PC-9 (cell line): ENCODE data around the gene CASR. TPM values are rescaled to one million over a fixed set of nuclear protein-coding genes. Genes with fewer than 3 reads are reported as not detected.

Experiments
- BruUV-seq: library from RNA; stranded (reverse); fragments of 400-500 nt; replicated peaks from 2 replicates; lab custom pipeline; 2021; lab: Mats Ljungman, UMichigan
- CTCF ChIA-PET: fragments of 300-600 bp; sonication (Branson Sonifier 250); formaldehyde crosslinking; loops from one replicate; lab custom pipeline; 2022; ENCODE audit warnings: antibody characterized with exemption; lab: Charles Lee
- POLR2A ChIA-PET: fragments of 300-600 bp; sonication (Branson Sonifier 250); formaldehyde crosslinking; loops from one replicate; lab custom pipeline; 2022; ENCODE audit warnings: antibody characterized with exemption; ENCODE audit not compliant: unreplicated experiment; lab: Charles Lee
- DNase-seq, 2 experiments: peaks; one replicate each; pipeline versions ENCODE4 v3.0.0 to v3.0.0-alpha.2; 2015 to 2022; ENCODE audit warnings: mixed read lengths in 1 of 2
- H2AFZ ChIP-seq: fragments of 200-600 bp; sonication (generic); 2 replicates; pipeline ENCODE4 v1.8.1; 2017; ENCODE audit warnings: antibody characterized with exemption
- H3F3A ChIP-seq: fragments of 200-600 bp; sonication (generic); 2 replicates; pipeline ENCODE4 v1.8.1; 2017; ENCODE audit warnings: antibody characterized with exemption, mild to moderate bottlenecking, low read depth; ENCODE audit not compliant: insufficient read depth
- H3K27ac ChIP-seq: fragments of 200-600 bp; sonication (generic); 2 replicates; pipeline ENCODE4 v1.6.1; 2016; ENCODE audit warnings: mixed run types
- H3K27me3 ChIP-seq: fragments of 200-600 bp; sonication (generic); 2 replicates; pipeline ENCODE4 v1.6.1; 2016; ENCODE audit warnings: low read depth, mixed run types; ENCODE audit not compliant: insufficient read depth
- H3K36me3 ChIP-seq: fragments of 200-600 bp; sonication (generic); 2 replicates; pipeline ENCODE4 v1.6.1; 2016; ENCODE audit warnings: low read depth, mixed run types
- H3K4me1 ChIP-seq: fragments of 200-600 bp; sonication (generic); replicated peaks from 2 replicates; pipeline ENCODE4 v1.6.1; 2016; ENCODE audit warnings: mixed run types; ENCODE audit not compliant: insufficient read depth
- H3K4me2 ChIP-seq: fragments of 200-600 bp; sonication (generic); 2 replicates; pipeline ENCODE4 v1.6.1; 2017; ENCODE audit warnings: mixed run types
- H3K4me3 ChIP-seq: fragments of 200-600 bp; sonication (generic); 2 replicates; pipeline ENCODE4 v1.6.1; 2016; ENCODE audit warnings: mixed run types
- H3K79me2 ChIP-seq: fragments of 200-600 bp; sonication (generic); 2 replicates; pipeline ENCODE4 v1.6.1; 2017; ENCODE audit warnings: low read depth, mixed run types
- H3K9me2 ChIP-seq: fragments of 200-600 bp; sonication (generic); 2 replicates; pipeline ENCODE4 v1.8.1; 2017; ENCODE audit warnings: mild to moderate bottlenecking; ENCODE audit not compliant: insufficient read depth
- H3K9me3 ChIP-seq: fragments of 200-600 bp; sonication (generic); 2 replicates; pipeline ENCODE4 v1.8.1; 2016; ENCODE audit warnings: low read depth; ENCODE audit not compliant: insufficient read depth
- H4K20me1 ChIP-seq: fragments of 200-600 bp; sonication (generic); 2 replicates; pipeline ENCODE4 v1.8.1; 2017; ENCODE audit not compliant: insufficient read depth
- EZH2 ChIP-seq: fragments of 200-600 bp; sonication (generic); IDR thresholded peaks from 2 replicates; pipeline ENCODE4 v1.8.0; 2017; ENCODE audit warnings: antibody characterized with exemption, low read depth
- intact Hi-C: fragments of 100-400 bp; cut with micrococcal nuclease; formaldehyde crosslinking; loops from one replicate; pipeline ENCODE4 v1.10.0; 2022; ENCODE audit not compliant: unreplicated experiment
- total RNA-seq: library from RNA; stranded (reverse); gene quantifications from 2 replicates; pipeline ENCODE4 v1.2.3, GENCODE V29; 2021
- TF ChIP-seq, protein P1 (sequence below): fragments of 200-600 bp; sonication (generic); conservative IDR thresholded peaks from 2 replicates; pipeline ENCODE4 v1.6.1; 2017; ENCODE audit warnings: mixed run types, antibody characterized with exemption, mild to moderate bottlenecking, moderate library complexity

The CASR gene
- total RNA-seq, 1 experiment from 2014 or later = not detected

DNA sequence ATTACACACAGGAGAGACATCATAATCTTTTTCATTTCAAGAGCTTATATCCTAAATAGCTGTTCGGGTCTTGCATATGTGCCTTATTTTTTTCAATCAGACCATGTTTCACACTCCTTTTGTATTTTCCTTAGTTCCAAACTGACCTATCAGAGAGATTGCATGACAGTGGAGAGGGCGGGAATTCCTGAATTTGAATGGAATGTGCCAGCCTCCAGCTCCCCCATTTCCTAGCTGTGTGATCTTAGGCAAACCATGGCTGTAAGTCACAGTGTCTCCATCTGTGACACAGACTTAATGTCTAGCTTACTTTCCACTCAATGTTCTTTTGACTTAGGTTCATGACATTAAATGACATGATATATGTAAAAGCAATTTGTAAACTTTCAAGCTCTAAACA, 79.6 kb downstream of the CASR start:
- peaks cover 3% of the 10 kb centered on the region; the same call in 1 of the 2 replicates for H3K9me2 ChIP-seq
- H4K20me1 ChIP-seq = no peaks in the 10 kb centered on the region
- H3K9me3 ChIP-seq = no peaks in the 10 kb centered on the region
- no peak overlapping the region for H3K27ac ChIP-seq
- no peaks in the 10 kb centered on the region for H3K79me2 ChIP-seq
- no peak overlapping the region for H2AFZ ChIP-seq
- ChIA-PET CTCF (no interaction called here), POLR2A (no interaction called here)
- no peaks in the 10 kb centered on the region for H3F3A ChIP-seq
- no peaks in the 10 kb centered on the region for H3K4me1 ChIP-seq
- BruUV-seq = no TSS peak
- TF ChIP-seq, protein P1, sequence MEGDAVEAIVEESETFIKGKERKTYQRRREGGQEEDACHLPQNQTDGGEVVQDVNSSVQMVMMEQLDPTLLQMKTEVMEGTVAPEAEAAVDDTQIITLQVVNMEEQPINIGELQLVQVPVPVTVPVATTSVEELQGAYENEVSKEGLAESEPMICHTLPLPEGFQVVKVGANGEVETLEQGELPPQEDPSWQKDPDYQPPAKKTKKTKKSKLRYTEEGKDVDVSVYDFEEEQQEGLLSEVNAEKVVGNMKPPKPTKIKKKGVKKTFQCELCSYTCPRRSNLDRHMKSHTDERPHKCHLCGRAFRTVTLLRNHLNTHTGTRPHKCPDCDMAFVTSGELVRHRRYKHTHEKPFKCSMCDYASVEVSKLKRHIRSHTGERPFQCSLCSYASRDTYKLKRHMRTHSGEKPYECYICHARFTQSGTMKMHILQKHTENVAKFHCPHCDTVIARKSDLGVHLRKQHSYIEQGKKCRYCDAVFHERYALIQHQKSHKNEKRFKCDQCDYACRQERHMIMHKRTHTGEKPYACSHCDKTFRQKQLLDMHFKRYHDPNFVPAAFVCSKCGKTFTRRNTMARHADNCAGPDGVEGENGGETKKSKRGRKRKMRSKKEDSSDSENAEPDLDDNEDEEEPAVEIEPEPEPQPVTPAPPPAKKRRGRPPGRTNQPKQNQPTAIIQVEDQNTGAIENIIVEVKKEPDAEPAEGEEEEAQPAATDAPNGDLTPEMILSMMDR = no peak
- TF ChIP-seq EZH2 = no peak
- no peak for DNase-seq
- no peaks in the 10 kb centered on the region for H3K36me3 ChIP-seq
- peaks cover 41% of the 10 kb centered on the region for H3K27me3 ChIP-seq
- H3K4me3 ChIP-seq = no peak overlapping the region
- no peak overlapping the region for H3K4me2 ChIP-seq
- intact Hi-C loops = no loop called here

DNA sequence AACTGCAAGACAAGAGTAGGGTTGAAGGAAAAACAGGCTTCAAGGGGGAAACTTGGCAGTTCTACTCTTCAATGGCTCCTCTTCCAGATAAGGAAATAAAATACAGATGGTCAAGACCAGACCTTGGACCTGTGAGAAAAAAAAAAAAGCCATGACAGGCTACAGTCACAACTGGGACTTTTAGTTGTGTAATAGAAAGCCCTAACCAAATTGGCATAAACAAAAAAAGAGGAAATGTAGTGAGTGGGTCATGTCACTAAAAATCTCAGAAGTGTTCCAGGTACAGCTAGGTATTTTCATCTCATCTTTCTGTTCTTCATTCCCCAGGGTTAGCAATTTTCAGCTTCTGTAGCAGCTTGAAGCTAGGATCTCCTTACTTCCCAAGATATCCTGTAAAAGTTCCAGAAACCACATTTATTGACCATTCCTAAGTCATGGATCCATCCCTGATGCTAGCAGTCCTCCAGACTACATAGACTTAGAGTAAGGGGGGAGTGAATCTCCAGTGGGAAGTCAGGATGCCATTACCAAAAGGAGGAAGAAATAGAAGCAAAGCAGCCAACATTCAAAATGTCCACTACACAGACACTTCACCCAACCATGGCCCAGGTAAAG, 80.6 kb downstream of the CASR start:
- ChIA-PET POLR2A (no interaction called here), CTCF (no interaction called here)
- TF ChIP-seq, protein P1 = no peak
- TF ChIP-seq EZH2 = no peak
- peaks cover 41% of the 10 kb centered on the region for H3K27me3 ChIP-seq
- H3F3A ChIP-seq = no peaks in the 10 kb centered on the region
- no peaks in the 10 kb centered on the region for H4K20me1 ChIP-seq
- no peak overlapping the region for H3K27ac ChIP-seq
- H3K4me1 ChIP-seq = no peaks in the 10 kb centered on the region
- H3K4me2 ChIP-seq = no peak overlapping the region
- no peaks in the 10 kb centered on the region for H3K9me3 ChIP-seq
- H3K9me2 ChIP-seq = peaks cover 3% of the 10 kb centered on the region; the same call in 1 of the 2 replicates
- intact Hi-C loops = no loop called here
- DNase-seq = no peak
- no TSS peak for BruUV-seq
- no peak overlapping the region for H2AFZ ChIP-seq
- H3K79me2 ChIP-seq = no peaks in the 10 kb centered on the region
- no peak overlapping the region for H3K4me3 ChIP-seq
- no peaks in the 10 kb centered on the region for H3K36me3 ChIP-seq

DNA sequence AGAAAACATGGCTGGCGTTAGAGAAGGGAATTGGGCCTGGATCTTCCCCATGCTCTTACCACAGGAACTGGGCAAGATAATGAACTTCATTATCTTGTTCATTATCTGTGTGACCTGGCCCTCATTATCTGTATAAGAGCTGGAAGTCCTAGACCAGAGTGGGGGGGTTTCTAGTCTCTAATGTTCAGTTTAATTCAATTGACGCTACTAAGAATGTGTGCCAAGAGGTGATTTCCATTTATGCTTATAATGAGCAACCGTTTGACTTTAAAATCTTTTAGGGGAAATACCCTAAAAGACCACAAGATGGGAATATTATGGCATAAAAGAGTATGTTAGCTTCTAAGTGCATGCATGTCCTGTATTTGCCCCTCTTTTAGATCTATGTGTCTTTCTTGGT, 82.5 kb downstream of the CASR start:
- Histone ChIP-seq H3K9me3 (no peaks in the 10 kb centered on the region), H4K20me1 (no peaks in the 10 kb centered on the region), H3K4me1 (no peaks in the 10 kb centered on the region), H3K4me3 (no peak overlapping the region), H2AFZ (no peak overlapping the region), H3K79me2 (no peaks in the 10 kb centered on the region), H3K27ac (no peak overlapping the region), H3K27me3 (peaks cover 31% of the 10 kb centered on the region), H3K9me2 (peaks cover 3% of the 10 kb centered on the region; the same call in 1 of the 2 replicates), H3F3A (no peaks in the 10 kb centered on the region), H3K4me2 (no peak overlapping the region), H3K36me3 (no peaks in the 10 kb centered on the region)
- DNase-seq = no peak
- ChIA-PET CTCF (no interaction called here), POLR2A (no interaction called here)
- BruUV-seq = no TSS peak
- intact Hi-C loops = no loop called here
- no peak for TF ChIP-seq EZH2
- TF ChIP-seq, protein P1 = no peak
